ENCODE measurements around the gene TSPAN11.

The TSPAN11 gene

GRCh38 chr12:30973175-30973574 lies 46.6 kb downstream of the TSPAN11 start:
- TF ChIP-seq, protein P1, sequence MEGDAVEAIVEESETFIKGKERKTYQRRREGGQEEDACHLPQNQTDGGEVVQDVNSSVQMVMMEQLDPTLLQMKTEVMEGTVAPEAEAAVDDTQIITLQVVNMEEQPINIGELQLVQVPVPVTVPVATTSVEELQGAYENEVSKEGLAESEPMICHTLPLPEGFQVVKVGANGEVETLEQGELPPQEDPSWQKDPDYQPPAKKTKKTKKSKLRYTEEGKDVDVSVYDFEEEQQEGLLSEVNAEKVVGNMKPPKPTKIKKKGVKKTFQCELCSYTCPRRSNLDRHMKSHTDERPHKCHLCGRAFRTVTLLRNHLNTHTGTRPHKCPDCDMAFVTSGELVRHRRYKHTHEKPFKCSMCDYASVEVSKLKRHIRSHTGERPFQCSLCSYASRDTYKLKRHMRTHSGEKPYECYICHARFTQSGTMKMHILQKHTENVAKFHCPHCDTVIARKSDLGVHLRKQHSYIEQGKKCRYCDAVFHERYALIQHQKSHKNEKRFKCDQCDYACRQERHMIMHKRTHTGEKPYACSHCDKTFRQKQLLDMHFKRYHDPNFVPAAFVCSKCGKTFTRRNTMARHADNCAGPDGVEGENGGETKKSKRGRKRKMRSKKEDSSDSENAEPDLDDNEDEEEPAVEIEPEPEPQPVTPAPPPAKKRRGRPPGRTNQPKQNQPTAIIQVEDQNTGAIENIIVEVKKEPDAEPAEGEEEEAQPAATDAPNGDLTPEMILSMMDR (IDR thresholded peaks at IDR 0.05; ENCODE audit: borderline replicate concordance, insufficient read depth, low read depth, low read length): no peak
- no peak overlapping the region for H3K4me3 ChIP-seq (ENCODE audit: low read depth, low read length)

- TF ChIP-seq, protein P1 (IDR thresholded peaks at IDR 0.05; ENCODE audit: borderline replicate concordance, insufficient read depth, low read depth, low read length): no peak
- no peak overlapping the region for H3K4me3 ChIP-seq (ENCODE audit: low read depth, low read length)
These were observed 47.3 kb downstream of the TSPAN11 start for GRCh38 chr12:30973830-30974229.

DNA sequence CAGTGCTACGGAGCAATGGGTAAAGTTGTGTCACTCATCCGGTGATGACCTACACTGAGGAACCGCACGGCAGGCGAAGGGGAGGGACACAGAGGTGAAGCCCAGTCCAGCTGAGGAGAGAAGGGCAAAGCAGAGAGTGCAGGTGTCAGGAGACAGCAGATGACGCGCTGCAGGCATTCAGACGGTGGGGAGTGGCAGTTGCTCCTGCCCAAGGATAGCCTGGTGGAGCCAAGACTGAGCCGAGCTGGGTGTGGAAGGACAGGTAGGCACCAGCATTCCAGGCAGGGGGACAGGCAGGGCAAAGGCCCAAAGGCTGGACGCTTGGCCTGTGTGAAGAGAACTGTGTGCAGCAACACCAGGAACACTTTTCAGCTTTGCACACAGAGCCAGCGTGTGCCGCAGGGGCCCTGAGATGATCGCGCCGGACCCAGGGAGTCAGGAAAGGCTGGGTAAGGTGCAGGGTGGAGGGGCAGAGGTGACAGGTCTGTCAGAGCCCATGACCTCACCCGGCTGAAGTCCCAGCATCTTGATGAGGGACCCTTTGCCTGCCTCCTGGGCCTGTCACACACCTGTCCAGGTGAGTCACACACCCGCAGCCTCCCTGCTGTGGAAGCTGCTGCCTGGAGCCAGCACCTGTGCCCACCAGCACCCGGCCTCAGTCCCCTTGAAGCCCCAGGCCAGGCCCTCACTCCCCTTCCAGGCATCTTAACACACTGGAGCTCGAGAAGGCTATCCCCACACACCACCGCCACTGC lies 48.4 kb downstream of the TSPAN11 start:
- H3K4me3 ChIP-seq (ENCODE audit: low read depth, low read length): no peak overlapping the region
- TF ChIP-seq, protein P1 (IDR thresholded peaks at IDR 0.05; ENCODE audit: borderline replicate concordance, insufficient read depth, low read depth, low read length): no peak

DNA sequence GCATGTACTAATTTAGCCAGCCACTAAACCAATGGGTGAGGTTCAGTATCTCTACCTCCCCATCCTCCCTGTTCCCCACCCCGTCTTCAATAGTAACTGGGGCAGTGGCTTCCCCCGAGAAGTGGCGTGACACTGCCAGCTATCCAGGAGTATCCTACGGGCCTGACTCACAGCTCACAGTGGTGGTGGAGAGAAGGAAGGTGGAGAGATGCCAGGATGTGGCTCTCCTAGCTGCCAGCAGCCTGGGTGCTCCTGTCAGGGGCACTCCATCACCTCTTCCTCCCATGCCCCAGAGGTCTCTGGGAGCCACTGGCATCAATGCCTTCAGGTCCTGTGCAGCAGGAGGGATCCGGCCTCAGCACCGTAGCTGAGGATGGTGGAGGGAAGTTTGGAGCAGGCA lies 49.0 kb downstream of the TSPAN11 start:
- no peak overlapping the region for H3K4me3 ChIP-seq (ENCODE audit: low read depth, low read length)
- TF ChIP-seq, protein P1 (IDR thresholded peaks at IDR 0.05; ENCODE audit: borderline replicate concordance, insufficient read depth, low read depth, low read length): no peak

DNA sequence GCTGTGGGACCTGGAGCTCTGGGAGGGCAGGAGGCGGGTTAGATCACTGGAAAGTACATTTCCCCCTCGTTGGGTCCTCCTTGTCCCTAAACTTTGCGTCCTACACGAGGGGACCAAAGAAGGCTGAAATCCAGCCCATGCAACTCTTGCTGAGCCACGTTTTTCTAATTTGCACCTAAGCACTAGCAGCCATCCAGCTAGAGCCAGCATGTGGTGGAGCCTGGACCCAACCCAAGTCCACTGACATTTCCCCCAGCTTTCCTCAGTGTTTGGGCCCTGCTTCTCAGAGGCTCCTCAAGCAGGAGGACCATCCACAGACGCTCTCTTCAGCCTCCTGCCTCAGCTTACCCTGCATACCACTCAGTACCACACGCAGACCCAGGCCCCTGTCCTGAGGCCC lies 49.7 kb downstream of the TSPAN11 start:
- H3K4me3 ChIP-seq (ENCODE audit: low read depth, low read length): no peak overlapping the region
- TF ChIP-seq, protein P1 (IDR thresholded peaks at IDR 0.05; ENCODE audit: borderline replicate concordance, insufficient read depth, low read depth, low read length): no peak

DNA sequence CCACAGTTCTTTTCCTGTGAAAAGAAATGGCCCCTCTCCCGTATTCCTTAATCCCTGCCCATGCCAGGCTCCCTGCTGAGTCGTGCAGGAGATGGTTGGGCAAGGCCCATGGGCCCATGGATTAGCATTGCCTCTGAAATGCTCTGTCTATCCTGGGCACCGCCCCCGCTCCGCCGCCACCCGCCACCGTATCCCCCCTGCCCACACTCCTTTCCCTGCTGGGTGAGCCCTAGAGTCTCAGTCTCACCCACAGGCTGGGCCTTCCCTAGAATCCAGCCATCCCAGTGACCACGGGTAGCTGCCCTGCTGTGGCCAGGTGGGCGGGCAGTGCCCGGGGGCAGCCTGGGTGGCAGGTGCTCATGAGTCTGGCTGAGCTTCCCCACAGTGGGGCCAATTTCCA lies 50.6 kb downstream of the TSPAN11 start:
- TF ChIP-seq, protein P1 (IDR thresholded peaks at IDR 0.05; ENCODE audit: borderline replicate concordance, insufficient read depth, low read depth, low read length): no peak
- H3K4me3 ChIP-seq (ENCODE audit: low read depth, low read length): no peak overlapping the region
